Mesendoderm (in vitro differentiated cells): ENCODE measurements around the gene LSM2.

ENCODE experiments used
- DNase-seq: peaks from one replicate; pipeline ENCODE4 v3.0.0; 2013
- H2AK5ac ChIP-seq: 2 replicates; pipeline ENCODE4 v1.6.1; 2013; ENCODE audit warnings: low read length, inconsistent platforms
- H2BK120ac ChIP-seq: 2 replicates; pipeline ENCODE4 v1.6.1; 2013; ENCODE audit warnings: low read depth, mild to moderate bottlenecking, low read length, moderate library complexity, mixed read lengths
- H2BK15ac ChIP-seq: replicated peaks from 2 replicates; pipeline ENCODE4 v1.6.1; 2013; ENCODE audit warnings: low read depth, mild to moderate bottlenecking, moderate library complexity
- H2BK5ac ChIP-seq: 2 replicates; pipeline ENCODE4 v1.6.1; 2013; ENCODE audit warnings: low read length, inconsistent platforms
- H3K18ac ChIP-seq: 2 replicates; pipeline ENCODE4 v1.6.1; 2013; ENCODE audit warnings: mild to moderate bottlenecking, low read length, mixed read lengths
- H3K23ac ChIP-seq: one replicate; pipeline ENCODE4 v1.6.1; 2013; ENCODE audit warnings: low read length
- H3K27ac ChIP-seq: 2 replicates; pipeline ENCODE4 v1.5.1; 2013; ENCODE audit warnings: low read depth, mild to moderate bottlenecking, inconsistent platforms, low read length, moderate library complexity
- H3K27me3 ChIP-seq: 2 replicates; pipeline ENCODE4 v1.6.1; 2013; ENCODE audit warnings: low read length, control low read depth, mild to moderate bottlenecking, inconsistent platforms; ENCODE audit not compliant: insufficient read depth, poor library complexity
- H3K36me3 ChIP-seq: 2 replicates; pipeline ENCODE4 v1.6.1; 2013; ENCODE audit warnings: low read length, inconsistent platforms; ENCODE audit not compliant: control insufficient read depth, insufficient read depth
- H3K4ac ChIP-seq: one replicate; pipeline ENCODE4 v1.6.1; 2013; ENCODE audit warnings: low read depth, mild to moderate bottlenecking, low read length, moderate library complexity
- H3K4me1 ChIP-seq: 2 replicates; pipeline ENCODE4 v1.6.1; 2013; ENCODE audit warnings: low read depth, low read length, inconsistent platforms; ENCODE audit not compliant: control insufficient read depth
- H3K4me2 ChIP-seq: 2 replicates; pipeline ENCODE4 v1.6.1; 2013; ENCODE audit warnings: low read length
- H3K4me3 ChIP-seq: 2 replicates; pipeline ENCODE4 v1.5.1; 2013; ENCODE audit warnings: mild to moderate bottlenecking, low read length
- H3K56ac ChIP-seq: one replicate; pipeline ENCODE4 v1.6.1; 2013; ENCODE audit warnings: low read length
- H3K79me1 ChIP-seq: 2 replicates; pipeline ENCODE4 v1.6.1; 2013; ENCODE audit warnings: low read length, inconsistent platforms
- H3K79me2 ChIP-seq: 2 replicates; pipeline ENCODE4 v1.6.1; 2013; ENCODE audit warnings: mild to moderate bottlenecking, low read length; ENCODE audit not compliant: control insufficient read depth, insufficient read depth
- H3K9ac ChIP-seq: 2 replicates; pipeline ENCODE4 v1.6.1; 2013; ENCODE audit warnings: low read length, inconsistent platforms
- H4K5ac ChIP-seq: one replicate; pipeline ENCODE4 v1.6.1; 2013; ENCODE audit warnings: low read length
- H4K8ac ChIP-seq: one replicate; pipeline ENCODE4 v1.6.1; 2013; ENCODE audit warnings: low read depth, mild to moderate bottlenecking, control low read depth, low read length, moderate library complexity
- WGBS: extraction: QIAGEN DNeasy Blood & Tissue Kit; methylation state at CpG from one replicate; pipeline ENCODE4 v1.1.7; 2013; ENCODE audit warnings: low lambda C conversion rate, missing lambda C conversion rate; ENCODE audit not compliant: insufficient coverage; ENCODE audit errors: extremely low coverage; 5-methylcytosine and 5-hydroxymethylcytosine counted together

Gene LSM2

GRCh38 chr6:31767096-31767645, 39.6 kb downstream of the LSM2 start:
- Histone ChIP-seq H3K36me3 (no peaks in the 10 kb centered on the region), H2BK15ac (no peak overlapping the region), H3K79me1 (no peaks in the 10 kb centered on the region), H3K56ac (no peak overlapping the region), H3K4ac (no peak overlapping the region), H2BK120ac (no peak overlapping the region), H2AK5ac (no peak overlapping the region), H3K27me3 (no peaks in the 10 kb centered on the region), H3K4me3 (no peak overlapping the region), H3K79me2 (no peaks in the 10 kb centered on the region), H3K9ac (no peak overlapping the region), H4K5ac (no peak overlapping the region), H3K27ac (no peak overlapping the region), H2BK5ac (no peak overlapping the region), H4K8ac (no peak overlapping the region), H3K4me2 (no peak overlapping the region), H3K18ac (no peak overlapping the region), H3K4me1 (peaks cover 5% of the 10 kb centered on the region), H3K23ac (no peak overlapping the region)
- peak; percentile 42 for DNase-seq
- whole genome bisulfite sequencing, result no CpG with 5 or more reads among the region's 6 CpGs

- no peak overlapping the region for H2AK5ac ChIP-seq
- no peaks in the 10 kb centered on the region for H3K27me3 ChIP-seq
- WGBS, result no CpG with 5 or more reads among the region's 42 CpGs
- H3K4ac ChIP-seq, result no peak overlapping the region
- H4K5ac ChIP-seq, result no peak overlapping the region
- H3K4me3 ChIP-seq, result no peak overlapping the region
- peak; percentile 76 for DNase-seq
- H3K56ac ChIP-seq, result peak overlapping the region; percentile 72
- H3K4me1 ChIP-seq, result peaks cover 5% of the 10 kb centered on the region
- peak overlapping the region; percentile 21 for H3K4me2 ChIP-seq
- H3K18ac ChIP-seq, result no peak overlapping the region
- H4K8ac ChIP-seq, result no peak overlapping the region
- no peaks in the 10 kb centered on the region for H3K79me2 ChIP-seq
- no peaks in the 10 kb centered on the region for H3K79me1 ChIP-seq
- no peak overlapping the region for H3K27ac ChIP-seq
- no peak overlapping the region for H2BK120ac ChIP-seq
- no peak overlapping the region for H2BK15ac ChIP-seq
- H3K9ac ChIP-seq, result peak overlapping the region; percentile 56
- H2BK5ac ChIP-seq, result no peak overlapping the region
- no peak overlapping the region for H3K23ac ChIP-seq
- H3K36me3 ChIP-seq, result no peaks in the 10 kb centered on the region
Measured at GRCh38 chr6:31765910-31766794, 40.6 kb downstream of the LSM2 start.

- Histone ChIP-seq H3K9ac (no peak overlapping the region), H2BK120ac (no peak overlapping the region), H4K5ac (no peak overlapping the region), H3K79me1 (no peaks in the 10 kb centered on the region), H3K27ac (no peak overlapping the region), H2AK5ac (no peak overlapping the region), H3K4me2 (no peak overlapping the region), H2BK15ac (no peak overlapping the region), H3K79me2 (no peaks in the 10 kb centered on the region), H3K4ac (no peak overlapping the region), H3K4me1 (peaks cover 5% of the 10 kb centered on the region), H3K36me3 (no peaks in the 10 kb centered on the region), H3K23ac (no peak overlapping the region), H3K56ac (peak overlapping the region; percentile 49), H2BK5ac (no peak overlapping the region), H4K8ac (no peak overlapping the region), H3K18ac (no peak overlapping the region), H3K4me3 (no peak overlapping the region), H3K27me3 (no peaks in the 10 kb centered on the region)
- WGBS, result no CpG with 5 or more reads among the region's 9 CpGs
- DNase-seq, result no peak
Measured at GRCh38 chr6:31765559-31765909, 41.2 kb downstream of the LSM2 start.

GRCh38 chr6:31764198-31764597, 42.6 kb downstream of the LSM2 start:
- Histone ChIP-seq H3K9ac (no peak overlapping the region), H3K23ac (no peak overlapping the region), H2BK15ac (no peak overlapping the region), H2AK5ac (no peak overlapping the region), H3K27ac (no peak overlapping the region), H3K4me3 (no peak overlapping the region), H4K8ac (no peak overlapping the region), H2BK5ac (no peak overlapping the region), H3K79me2 (no peaks in the 10 kb centered on the region), H4K5ac (no peak overlapping the region), H3K36me3 (no peaks in the 10 kb centered on the region), H3K4ac (no peak overlapping the region), H2BK120ac (no peak overlapping the region), H3K18ac (no peak overlapping the region), H3K27me3 (no peaks in the 10 kb centered on the region), H3K4me2 (no peak overlapping the region), H3K56ac (no peak overlapping the region), H3K4me1 (peaks cover 5% of the 10 kb centered on the region), H3K79me1 (no peaks in the 10 kb centered on the region)
- no CpG with 5 or more reads among the region's 4 CpGs for WGBS
- no peak for DNase-seq

GRCh38 chr6:31763619-31763940, 43.2 kb downstream of the LSM2 start:
- no peak overlapping the region for H3K56ac ChIP-seq
- no peak overlapping the region for H2AK5ac ChIP-seq
- H3K4me3 ChIP-seq, result no peak overlapping the region
- no peak overlapping the region for H2BK5ac ChIP-seq
- H3K4me1 ChIP-seq, result peaks cover 5% of the 10 kb centered on the region
- H2BK15ac ChIP-seq, result no peak overlapping the region
- no peak overlapping the region for H4K8ac ChIP-seq
- no CpG with 5 or more reads among the region's 1 CpG for WGBS
- H3K36me3 ChIP-seq, result no peaks in the 10 kb centered on the region
- H3K4ac ChIP-seq, result no peak overlapping the region
- DNase-seq, result peak; percentile 95
- H3K27ac ChIP-seq, result peak overlapping the region; percentile 25
- no peak overlapping the region for H3K18ac ChIP-seq
- H3K79me2 ChIP-seq, result no peaks in the 10 kb centered on the region
- H4K5ac ChIP-seq, result no peak overlapping the region
- H3K9ac ChIP-seq, result peak overlapping the region; percentile 15
- H3K79me1 ChIP-seq, result no peaks in the 10 kb centered on the region
- no peaks in the 10 kb centered on the region for H3K27me3 ChIP-seq
- no peak overlapping the region for H3K23ac ChIP-seq
- H2BK120ac ChIP-seq, result no peak overlapping the region
- no peak overlapping the region for H3K4me2 ChIP-seq
